DMS79 treated with DMSO at 0.1 percent for 48 hours (cell line): ENCODE measurements around the gene POLA2.
"Not testable (repeated sequence)": the region's sequence is repeated elsewhere in the genome, so short reads cannot be mapped to it uniquely, and the experiment has no call there.

Experiments used
- DNase-seq: peaks from one replicate; lab custom pipeline; 2025; lab: John Stamatoyannopoulos, UW

Gene POLA2, protein sequence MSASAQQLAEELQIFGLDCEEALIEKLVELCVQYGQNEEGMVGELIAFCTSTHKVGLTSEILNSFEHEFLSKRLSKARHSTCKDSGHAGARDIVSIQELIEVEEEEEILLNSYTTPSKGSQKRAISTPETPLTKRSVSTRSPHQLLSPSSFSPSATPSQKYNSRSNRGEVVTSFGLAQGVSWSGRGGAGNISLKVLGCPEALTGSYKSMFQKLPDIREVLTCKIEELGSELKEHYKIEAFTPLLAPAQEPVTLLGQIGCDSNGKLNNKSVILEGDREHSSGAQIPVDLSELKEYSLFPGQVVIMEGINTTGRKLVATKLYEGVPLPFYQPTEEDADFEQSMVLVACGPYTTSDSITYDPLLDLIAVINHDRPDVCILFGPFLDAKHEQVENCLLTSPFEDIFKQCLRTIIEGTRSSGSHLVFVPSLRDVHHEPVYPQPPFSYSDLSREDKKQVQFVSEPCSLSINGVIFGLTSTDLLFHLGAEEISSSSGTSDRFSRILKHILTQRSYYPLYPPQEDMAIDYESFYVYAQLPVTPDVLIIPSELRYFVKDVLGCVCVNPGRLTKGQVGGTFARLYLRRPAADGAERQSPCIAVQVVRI

DNA sequence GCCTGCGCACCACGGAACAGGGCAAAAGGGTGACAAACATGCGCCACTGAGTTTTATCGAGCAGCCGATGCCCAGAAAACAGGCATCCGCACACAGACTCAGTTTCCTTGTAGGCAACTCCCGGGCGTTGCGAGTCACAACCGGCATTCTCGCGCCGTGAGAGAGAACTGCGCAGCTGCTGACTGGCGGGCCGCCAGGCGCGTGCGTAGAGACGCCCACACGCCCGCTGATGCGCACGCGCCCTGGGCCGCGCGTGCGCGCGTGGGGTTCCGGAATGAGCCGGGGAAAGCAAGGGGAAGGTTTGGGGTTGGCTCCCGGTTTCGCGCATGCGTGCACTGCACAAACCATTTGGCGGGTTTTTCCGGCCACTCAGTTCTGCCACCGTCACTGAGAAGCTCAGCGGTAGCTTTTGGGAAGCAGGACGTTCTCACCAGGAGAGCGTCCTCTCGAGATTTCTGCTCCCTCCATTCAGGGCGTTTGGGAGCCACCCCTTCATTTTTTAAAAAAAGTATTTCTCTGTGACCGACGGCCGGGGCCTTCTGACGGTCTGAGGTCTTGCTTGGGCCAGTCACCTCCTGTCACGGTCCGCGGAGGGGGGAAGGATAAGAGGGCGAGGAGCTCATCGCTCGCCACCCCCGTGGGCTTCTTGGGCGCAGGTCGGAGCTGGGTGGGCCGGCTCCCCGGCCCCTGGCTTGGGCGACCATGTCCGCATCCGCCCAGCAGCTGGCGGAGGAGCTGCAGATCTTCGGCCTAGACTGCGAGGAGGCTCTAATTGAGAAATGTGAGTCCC is at the start of gene POLA2:
TSS of gene POLA2 (plus strand) at position 372 of the 790 bp plus-strand sequence. CDS start at position 703, 331 bp downstream.
- peak; percentile 96 for DNase-seq

DNA sequence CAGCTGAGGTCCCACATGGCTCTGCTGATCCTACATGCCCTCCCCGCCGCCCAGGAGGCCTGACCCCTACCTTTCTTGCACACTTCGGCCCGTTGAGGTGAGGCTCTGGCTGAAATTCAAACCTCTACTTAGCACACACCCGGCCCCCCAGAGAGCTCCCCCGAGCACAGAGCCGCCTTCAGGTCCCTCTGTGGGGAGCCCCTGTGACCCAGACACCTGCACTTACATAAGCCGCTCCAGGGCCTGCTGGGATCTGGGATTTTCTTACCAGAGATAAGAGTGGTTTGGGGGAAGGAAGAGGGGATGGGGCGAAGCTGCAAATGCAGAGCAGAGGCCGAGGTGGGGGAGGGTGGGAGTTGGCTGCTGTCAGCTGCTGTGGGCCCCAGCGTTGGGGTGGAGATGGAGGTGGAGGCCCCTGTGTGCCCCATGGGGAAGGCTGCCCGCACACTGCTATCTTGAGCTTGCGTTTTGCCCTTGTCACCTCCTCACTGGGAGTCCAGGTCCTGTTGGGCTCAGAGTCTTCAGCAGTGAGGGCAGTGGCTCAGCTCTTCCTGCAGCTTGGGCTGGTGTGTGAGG is 49.4 kb upstream of the POLA2 start:
- DNase-seq = no peak

- no peak for DNase-seq
These were observed 48.2 kb upstream of the POLA2 start for GRCh38 chr11:65213322-65214211.

DNA sequence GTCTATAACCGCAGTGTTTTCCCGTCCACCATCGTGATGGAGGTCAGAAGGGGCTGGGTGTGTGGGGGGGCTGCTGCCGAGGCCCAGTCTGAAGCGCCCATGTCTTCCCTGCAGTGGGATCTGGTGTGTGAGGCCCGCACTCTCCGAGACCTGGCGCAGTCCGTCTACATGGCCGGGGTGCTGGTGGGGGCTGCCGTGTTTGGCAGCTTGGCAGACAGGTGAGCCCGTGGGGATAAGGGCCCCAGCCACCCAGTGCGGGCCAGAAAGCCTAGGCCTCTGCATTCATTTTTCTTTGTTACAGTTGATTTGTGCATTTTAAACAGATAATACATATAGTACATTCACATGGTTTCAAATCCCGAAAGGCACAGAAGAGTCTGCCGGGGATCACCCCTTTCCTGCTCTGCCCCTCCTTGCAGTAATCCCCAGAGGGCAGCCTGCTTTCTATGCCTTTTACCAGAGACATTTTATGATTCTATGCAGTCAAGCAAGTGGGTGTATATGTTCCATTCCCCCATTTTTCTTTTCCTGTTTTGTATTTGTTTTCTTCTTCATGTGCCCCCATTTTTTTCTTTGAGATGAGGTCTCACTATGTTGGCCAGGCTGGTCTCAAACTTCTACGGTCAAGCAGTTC is 47.4 kb upstream of the POLA2 start:
- no peak for DNase-seq

DNA sequence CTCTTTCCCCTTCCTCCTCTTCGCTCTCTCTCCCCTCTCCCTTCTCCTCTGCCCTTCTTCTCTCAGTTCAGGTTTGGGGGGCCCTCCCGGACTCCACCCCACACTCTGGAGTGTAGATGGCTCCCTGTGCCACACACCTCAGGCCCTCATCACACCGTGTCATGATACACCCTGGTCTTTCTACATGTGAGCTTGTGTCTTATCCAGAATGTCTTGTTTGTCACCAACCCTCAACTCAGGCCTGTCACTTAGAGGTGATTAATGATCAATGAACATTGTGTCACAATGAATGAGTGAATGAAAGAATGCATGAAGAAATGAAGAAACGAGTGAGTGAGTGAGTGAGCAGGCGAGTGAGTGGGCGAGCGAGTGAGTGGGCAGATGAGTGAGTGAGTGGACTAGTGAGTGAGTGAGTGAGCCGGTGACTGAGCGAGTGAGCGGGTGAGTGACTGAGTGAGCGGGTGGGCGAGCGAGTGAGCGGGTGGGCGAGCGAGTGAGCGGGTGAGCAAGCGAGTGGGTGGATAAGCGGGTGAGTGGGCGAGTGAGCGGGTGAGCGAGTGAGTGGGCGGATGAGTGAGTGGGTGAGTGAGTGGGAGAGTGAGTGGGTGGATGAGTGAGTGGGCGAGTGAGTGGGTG is 46.2 kb upstream of the POLA2 start:
- no peak for DNase-seq

GRCh38 chr11:65216830-65217229 is 44.9 kb upstream of the POLA2 start:
- DNase-seq = no peak

DNA sequence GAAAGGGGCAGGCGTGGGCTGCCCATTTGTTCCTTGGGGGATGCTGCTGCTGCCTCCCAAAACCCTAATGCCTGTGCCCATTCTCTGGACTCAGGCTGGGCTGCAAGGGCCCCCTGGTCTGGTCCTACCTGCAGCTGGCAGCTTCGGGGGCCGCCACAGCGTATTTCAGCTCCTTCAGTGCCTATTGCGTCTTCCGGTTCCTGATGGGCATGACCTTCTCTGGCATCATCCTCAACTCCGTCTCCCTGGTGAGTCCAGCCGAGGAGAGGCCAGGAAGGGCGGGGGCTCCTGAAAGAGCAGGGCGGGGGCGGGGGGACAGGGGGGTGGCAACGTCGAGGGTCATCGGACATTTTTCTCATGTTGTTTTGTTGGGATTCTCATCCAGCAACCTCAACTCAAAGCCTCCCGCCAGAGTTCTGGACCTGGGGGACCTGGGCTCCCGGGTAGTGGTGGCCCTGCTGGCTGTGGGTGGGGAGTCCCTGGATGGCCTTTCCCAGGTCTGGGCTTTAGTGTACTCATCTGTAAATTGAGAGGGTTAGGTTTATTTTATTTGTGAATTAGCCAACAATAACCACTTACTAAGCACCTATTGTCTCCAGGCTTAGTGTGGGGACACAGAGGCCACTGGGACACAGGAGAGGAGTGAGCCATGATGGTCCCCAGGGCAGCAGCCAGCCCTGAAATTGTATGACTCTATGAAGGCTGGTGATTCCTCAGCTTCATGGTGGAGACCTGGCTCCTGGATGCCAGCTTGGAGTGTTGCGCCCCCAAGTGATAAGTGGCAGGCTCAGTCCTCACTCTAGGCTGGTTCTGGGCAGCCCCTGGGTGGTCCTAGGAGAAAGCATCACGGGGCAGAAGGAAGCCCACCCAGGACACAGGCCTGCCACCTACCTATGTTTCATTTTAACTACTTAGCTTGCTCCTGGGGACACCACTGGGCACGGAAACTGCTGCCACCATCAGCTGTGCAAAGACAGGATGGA is 44.0 kb upstream of the POLA2 start:
- DNase-seq = no peak

DNA sequence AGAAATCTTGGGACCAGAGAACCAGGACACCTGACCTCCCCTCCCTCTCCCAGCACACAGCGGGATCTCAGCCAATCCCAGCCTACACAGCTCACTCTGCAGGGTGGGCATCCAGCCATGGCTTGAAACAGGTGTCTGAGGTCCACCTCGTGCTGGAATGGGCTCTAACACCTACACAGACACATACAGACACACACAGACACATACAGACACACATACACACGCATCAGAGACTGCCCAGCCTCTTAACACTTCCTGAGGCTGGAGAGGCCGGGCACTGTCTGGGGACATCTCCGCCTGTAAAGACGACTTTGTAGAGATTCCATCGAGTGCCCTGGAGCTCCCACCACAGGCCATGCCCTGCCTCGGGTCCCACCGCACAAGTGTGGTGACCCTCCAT is 43.3 kb upstream of the POLA2 start:
- DNase-seq = no peak

DNA sequence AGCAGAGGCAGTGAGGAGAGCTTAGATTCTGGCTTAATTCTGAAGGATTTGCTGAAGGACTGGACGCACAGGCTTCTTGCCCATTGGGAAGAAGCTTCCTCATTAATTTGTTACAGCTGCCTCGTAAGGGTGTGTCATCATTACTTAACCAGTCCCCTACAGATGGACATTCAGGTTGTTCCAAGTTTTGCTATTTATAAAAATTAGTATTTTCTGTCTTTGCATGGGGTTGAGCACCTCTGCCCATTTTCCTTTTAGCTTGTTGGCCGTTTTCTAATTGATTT is 41.9 kb upstream of the POLA2 start:
- DNase-seq = no peak

DNA sequence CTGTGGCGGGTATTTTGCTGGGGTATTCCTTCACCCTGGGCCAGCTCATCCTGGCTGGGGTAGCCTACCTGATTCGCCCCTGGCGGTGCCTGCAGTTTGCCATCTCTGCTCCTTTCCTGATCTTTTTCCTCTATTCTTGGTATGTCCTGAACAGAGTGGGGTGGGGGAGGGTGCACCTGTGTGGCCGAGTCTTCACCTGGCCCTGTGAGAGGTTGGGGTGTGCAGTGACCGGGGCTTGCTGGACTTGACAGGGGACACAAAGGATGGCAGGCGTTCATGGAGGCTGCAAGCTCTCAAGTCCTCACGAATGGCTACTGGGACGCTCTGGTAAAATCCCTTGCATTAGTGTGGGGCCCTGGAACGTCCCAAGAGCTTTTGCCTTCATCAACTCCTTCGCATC is 40.7 kb upstream of the POLA2 start:
- DNase-seq = no peak

DNA sequence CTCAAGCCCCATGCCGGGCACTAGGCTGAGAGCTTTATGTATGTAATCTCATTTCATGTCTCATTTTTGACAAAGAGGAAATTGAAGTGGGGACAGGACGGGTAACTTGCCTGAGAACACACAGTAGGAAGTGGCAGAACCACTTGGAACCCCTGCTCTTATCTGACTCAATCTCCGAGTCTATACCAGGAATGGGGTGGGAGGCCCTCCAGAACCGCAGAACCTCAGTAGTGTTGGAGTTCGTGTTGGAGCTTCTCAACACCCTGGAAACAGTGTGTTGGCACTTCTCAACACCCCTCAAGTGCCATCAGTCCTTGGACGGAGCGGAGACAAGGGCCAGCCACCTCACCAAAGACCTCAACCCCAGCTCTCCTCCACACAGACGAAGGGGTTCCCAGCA is 38.8 kb upstream of the POLA2 start:
- no peak for DNase-seq

DNA sequence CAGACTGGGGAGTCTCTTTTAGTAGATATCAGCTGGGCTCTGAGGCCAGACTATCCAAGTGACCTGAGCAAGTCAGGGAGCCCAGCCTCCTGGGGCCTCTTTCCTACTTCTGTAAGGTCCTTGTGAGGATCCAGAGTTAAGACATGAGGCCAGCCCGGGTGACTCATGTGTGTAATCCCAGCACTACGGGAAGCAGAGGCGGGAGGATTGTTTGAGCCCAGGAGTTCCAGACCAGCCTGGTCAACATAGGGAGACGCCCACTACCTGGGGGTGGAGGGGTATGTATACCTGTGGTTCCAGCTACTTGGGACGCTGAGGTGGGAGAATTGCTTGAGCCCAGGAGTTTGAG is 36.9 kb upstream of the POLA2 start:
- DNase-seq = no peak

- DNase-seq = peak; percentile 15
These were observed 36.3 kb upstream of the POLA2 start for GRCh38 chr11:65225279-65226102.

DNA sequence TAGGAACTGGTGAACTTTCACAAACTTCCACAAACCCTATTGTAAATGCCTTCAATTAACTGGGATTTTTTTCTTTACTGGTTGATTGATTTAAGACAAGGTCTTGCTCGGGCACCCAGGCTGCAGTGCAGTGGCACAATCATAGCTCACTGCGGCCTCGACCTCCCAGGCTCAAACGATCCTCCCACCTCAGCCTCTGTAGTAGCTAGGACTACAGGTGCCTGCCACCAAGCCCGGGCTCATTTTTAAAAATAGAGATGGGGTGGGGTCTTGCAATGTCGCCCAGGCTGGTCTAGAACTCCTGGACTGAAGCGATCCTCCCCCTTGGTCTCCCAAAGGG is 35.7 kb upstream of the POLA2 start:
- no peak for DNase-seq

DNA sequence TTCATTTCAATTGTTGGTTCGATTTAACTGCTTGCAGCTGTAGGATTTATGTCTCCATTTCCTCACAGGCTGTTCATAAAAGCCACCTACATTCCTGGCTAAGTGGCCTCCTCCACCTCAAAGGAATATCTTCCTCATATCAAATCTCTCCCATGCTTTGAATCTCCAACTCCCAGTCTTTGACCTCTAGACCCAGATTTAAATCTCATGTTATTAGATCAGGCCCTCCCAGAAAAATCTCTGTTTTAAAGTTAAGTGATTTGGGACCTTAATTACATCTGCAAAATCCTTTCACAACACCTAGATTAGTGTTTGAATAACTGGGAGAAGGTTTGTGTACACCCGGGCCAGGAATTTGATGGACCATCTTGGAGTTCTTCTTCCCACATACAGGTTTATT is 33.9 kb upstream of the POLA2 start:
- no peak for DNase-seq

DNA sequence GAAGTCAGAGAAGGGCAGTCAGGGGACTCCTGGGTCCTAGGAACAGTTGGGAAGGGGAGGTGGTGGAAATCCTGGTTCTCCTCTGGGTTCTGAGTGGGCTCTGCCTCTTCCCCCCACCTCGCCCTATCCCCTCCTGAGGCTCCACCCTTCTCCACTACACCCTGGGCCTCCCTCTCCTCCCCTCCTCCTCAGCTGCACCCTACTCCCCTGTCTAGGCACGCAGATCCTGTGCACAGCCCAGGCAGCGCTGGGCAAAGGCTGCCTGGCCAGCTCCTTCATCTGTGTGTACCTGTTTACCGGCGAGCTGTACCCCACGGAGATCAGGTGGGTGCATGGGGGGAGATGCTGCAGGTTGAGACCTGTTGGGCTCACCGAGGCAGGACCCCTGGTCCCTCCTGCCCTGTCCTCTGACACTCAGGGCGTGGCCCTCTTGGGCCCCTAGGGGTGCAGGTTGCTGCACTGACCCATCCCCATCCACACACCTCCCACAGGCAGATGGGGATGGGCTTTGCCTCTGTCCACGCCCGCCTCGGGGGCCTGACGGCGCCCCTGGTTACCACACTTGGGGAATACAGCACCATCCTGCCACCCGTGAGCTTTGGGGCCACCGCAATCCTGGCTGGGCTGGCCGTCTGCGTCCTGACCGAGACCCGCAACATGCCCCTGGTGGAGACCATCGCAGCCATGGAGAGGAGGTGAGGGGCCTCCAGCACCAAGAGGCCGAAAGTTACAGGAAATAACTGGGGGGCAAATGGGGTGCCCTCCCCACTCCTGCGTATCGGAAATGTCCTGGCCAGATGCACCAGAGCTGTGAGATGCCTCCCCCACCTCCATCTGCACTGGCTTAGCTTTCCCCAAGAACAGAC is 25.3 kb upstream of the POLA2 start:
- DNase-seq = no peak

DNA sequence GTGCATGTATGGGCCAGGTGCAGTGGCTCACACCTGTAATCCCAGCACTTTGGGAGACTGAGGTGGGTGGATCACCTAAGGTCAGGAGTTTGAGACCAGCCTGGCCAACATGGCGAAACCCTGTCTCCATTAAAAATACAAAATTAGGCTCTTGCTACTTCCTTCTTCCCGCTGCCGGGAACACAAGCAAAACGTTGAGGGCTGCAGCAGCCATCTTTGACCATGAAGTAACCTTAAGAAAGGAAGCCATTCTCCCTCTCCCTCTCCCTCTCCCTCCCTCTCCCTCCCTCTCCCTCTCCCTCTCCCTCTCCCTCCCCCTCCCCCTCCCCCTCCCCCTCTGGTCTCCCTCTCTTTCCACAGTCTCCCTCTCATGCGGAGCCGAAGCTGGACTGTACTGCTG is 23.5 kb upstream of the POLA2 start:
- not testable (repeated sequence) for DNase-seq

DNA sequence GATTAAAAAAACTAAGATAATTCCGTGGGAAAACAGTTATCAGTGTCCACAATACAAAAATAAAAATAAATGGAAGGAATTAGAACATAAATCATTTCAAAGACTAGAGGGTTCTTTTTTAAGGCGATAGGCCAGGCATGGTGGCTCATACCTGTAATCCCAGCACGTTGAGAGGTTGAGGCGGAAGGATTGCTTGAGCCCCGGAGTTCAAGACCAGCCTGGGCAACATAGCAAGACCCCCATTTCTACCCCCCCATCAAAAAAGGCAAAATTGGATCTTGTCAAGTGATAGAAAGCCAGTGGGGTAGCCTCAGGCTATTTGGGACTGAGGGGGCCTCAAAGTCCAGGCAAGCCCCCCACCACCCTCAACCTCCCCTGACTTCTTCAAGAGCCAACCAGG is 20.6 kb upstream of the POLA2 start:
- no peak for DNase-seq
